Stimulated activated CD8-positive, alpha-beta memory T cell treated with anti-CD3 and anti-CD28 coated beads, Interleukin-12 subunit alpha, Interleukin-12 subunit beta, amount 100 ng/mL, for 4 hours (primary cell): ENCODE results near the gene LRG1.
"Not testable (repeated sequence)": the region's sequence is repeated elsewhere in the genome, so short reads cannot be mapped to it uniquely, and the experiment has no call there.

ENCODE experiments used
- DNase-seq: peaks from one replicate; pipeline ENCODE4 v3.0.0-alpha.2; 2020; ENCODE audit warnings: low read depth

LRG1 gene

DNA sequence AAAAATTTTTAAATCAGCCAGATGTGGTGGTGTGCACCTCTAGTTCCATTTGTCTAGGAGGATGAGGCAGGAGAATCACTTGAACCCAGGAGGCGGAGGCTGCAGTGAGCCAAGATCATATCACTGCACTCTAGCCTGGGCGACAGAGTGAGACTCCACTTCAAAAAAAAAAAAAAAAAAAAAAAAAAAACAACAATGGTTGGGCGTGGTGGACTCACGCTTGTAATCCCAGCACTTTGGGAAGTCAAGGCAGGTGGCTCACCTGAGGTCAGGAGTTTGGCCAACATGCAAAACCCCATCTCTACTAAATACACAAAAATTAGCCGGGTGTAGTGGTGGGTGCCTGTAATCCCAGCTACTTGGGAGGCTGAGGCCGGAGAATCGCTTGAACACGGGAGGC, 12.5 kb downstream of the LRG1 start:
- DNase-seq, result not testable (repeated sequence)

DNA sequence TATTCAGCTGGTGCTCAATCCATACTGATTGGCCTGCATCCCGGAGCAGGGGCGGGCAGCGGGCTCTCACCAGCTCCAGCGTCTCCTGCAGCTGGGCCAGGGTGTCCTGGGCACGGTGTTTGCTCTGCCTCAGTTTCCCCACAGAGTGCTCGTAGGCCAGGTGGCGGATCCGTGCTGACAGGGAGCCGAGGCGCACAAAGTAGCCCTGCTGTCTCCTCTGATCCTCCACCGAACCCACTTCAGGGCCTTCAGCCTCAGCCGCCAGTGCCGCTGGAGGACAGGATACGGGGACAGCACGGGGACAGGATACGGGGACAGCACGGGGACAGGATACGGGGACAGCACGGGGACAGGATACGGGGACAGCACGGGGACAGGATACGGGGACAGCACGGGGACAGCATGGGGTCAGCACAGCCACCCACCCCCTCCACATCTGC, 14.3 kb downstream of the LRG1 start:
- DNase-seq, result no peak

DNA sequence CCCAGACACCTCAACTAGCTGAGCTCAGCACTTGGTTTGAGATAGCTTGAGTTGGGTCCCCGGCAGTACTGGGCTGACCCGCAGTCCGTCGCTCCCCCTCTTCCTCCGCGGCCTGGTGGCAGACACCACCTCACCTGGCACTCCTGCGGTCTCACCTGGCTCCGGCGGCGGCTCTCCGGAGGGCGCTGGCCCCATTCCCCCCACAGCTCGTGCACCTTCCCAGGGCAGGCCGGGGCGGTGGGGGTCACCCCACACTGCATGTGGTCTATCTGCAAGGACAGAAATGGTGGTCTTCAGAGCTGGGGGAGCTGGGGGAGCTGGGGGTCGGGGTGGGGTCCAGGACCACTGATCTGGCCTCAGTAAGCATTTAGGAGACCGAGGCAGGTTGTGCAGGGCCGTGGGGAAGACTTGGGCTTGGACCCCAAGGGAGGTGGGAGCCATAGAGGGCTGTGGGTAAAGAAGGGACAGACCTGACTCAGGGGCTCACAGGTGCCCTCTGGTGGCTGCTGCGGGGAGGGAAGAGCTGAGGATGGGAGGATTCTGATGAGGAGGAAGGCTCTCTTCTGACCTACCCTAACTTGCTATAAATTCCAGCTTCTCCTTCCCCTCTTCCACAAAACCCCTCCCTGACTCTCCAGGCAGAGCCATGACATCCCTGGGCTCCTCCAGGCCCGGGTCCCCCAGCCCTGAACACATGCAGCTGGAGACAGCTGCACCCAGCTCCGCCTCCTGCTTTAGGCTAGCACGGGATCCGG, 14.9 kb downstream of the LRG1 start:
- DNase-seq, result peak; percentile 11

DNA sequence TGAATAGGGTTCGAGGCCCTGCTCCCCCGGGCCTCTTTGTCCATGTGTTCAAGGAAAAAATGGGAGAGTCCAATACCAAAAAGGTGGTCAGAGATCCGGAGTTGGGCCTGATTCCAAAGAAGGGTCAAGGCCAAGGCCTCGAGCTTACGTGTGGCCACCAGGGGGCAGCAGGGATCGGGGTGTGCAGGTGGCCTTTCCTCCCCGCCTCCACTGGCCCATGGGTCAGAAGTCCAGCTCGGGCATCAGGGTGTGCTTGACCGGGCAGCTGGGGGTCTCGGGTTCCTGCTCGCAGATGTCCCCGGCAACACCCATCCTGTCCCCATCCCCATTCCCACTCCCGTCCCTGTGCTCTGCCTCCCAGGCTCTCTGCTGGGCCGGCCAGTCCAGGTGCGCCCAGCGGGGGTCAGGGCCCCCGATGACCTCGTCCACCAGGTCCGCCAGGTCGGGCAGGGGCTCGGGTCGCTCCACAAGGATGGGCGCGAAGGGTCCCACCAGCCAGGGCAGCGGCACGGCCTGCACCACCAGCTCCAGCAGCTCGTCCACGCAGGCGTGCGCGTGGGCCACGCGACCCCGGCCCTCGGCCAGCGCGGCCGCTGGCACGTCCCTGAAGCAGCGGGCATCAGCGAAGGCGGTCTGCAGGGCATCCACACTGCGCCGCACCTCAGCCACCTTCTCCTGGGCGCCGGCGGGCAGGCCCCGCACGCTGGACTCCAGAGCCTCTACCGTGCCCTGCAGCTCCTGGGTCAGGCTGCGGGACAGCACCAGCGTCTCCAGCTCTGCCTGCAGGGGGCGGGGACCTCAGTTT, 16.3 kb downstream of the LRG1 start:
- no peak for DNase-seq

DNA sequence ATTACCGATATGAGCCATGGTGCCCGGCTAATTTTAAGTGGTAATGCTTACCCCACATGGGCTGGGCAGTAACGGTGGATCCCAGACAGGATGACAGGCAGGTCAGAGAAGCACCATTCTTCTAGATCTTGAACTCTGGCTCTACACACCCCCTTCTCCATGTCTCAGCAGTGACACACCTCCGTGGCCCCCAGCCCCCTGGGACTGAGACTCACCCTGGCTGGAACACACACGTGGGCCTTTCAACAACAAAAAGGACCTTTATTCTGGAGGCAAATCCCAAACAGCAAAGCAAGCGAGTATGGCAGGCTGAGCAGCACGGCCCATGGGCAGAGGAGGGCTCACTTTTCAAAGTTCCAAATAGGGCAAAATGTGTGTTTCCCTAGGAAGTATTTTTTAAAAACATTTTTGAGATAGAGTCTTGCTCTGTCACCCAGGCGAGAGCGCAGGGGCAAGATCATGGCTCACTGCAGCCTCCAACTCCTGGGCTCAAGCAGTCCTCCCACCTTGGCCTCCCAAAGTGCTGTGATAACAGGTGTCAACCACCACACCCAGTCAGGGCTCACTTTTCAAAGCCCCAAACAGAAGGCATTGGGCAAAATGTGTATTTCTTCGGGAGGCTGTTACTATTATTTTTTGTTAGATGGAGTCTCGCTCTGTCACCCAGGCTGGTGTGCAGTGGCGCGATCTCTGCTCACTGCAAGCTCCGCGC, 17.4 kb downstream of the LRG1 start:
- DNase-seq, result no peak

DNA sequence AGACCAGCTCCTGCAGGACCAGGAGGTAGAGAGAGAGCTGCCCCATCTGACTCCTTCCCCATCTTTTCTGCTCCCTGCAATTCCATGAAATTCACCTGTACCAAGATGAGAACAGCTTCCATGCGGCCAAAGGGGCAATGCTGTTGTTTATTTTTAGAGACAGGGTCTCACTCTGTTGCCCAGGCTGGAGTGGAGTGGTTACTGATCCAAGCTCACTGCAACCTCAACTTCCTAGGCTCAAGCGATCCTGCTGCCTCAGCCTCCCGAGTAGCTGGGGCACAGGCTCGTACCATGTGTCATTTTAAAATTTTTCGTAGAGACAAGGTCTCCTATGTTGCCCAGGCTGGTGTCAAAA, 18.0 kb downstream of the LRG1 start:
- no peak for DNase-seq

DNA sequence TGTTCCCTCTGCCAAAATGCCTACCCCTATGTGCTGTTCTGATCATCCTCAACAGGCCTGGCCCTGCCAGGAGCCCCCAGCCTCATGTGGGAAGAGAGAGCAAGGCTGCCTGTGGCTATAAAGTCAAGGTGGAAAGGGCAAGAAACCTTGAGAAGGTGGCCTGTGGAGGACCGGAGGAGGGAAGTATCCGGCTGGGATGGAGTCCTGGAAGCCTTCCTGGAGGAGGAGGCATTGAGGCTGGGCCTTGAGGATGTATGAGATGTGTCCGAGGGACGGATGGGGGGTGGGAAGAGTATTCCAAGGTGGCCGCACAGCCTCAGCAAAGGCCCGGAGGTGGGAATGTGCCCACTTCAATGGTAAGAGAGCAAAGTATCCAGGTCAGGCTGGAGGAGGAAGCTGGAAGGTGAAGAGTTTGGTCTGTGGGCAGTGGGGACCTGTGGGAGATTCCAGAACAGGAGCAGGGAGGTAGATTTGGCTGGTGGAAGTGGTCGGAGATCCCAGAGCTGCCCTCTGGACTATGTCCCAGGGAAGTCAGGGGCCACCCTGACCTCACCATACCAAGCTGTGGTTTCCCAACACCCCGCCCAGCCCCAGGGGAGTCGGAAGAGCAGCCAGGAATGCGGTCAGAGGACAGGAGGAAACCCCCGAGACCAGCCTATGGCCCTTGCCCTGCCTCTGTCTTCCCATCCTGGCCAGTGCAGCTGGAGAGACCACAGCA, 18.5 kb downstream of the LRG1 start:
- DNase-seq, result no peak

DNA sequence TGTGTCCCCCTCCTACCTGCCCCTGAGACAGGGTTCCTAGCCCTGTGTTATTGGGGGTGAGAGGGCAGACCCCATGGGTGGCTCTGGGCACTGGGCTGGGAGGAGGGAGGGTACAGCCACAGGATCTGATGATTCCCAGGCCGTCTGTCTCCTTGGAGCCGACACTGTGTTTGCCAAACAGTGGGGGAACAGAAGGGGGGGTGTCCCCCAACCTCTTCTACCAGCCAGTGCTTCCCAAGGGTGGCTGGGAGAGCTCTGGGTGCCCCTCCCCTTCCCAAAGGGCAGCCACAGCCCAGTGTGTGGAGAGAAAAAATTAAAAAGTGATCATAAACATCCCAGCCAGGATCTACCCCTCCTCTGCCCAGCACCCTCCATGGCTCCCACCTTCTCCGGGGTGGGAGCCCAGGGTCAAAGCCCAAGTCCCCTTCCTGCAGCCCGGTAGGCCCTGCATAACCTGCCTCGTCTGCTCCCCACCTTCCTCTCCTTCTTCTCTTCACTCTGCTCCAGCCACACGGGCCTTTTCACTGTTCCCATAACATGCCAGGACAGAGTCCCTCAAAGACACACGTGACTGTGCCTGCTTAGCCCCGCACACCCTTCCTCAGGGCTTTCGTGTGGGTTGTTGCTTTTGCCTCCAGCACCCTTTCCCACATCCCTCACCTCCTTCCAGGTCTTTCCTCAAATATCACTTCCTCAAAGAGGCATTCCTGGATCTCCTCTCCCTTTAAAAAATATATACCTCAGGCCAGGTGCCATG, 20.1 kb downstream of the LRG1 start:
- DNase-seq, result no peak

DNA sequence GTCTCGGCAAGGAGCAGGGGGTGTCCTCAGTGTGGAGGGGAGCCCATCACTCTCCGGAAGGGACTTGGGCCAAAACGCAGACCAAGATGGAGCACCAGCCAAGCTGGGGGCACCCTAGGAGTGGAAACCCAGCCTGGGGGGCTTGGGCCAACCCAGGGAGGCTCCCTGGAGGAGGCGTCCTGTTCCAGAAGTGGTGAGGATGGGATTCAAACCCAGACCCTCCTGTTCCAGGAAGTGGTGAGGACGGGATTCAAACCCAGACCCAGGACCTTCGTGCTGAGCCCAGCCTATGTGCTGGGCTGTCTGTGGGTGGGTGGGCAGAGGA, 20.7 kb downstream of the LRG1 start:
- DNase-seq, result no peak

DNA sequence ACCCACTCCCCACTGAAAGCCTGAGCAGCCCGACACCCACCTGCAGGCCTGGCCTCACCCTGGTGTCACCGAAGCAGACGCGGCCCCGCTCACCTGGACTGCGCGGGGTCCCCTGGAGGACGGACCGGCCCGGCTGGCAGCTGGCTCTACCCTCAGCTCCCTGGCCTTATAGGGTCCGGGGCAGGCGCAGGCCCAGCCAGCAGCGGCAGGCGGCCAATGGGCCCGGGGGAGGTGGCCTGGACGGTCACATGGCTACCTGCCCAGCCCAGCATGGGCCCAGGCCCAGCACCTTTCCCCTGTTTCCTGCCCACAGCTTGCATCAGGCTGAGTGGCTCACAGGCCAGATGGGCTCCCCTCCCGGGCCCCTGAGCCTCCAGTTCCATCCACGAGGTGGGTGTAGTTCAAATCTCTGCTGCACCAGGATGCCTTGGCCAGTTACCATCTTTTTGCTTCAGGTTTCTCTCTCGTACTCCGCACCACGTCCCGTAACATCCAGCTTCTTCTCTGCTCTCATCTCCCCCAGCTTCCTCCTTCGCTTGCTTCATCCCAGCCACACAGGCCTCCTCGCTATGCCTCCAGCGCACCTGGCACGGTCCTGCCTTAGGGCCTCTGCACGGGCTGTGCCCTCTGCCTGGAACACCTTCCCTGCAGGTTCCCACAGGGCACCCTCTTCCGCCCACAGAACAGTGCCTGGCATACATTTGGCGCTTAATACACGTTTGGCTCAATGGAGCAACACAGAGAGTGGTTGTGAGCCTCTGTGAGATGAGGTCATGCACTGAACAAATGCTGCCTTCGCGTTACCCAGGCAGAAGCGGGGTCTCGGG, 21.3 kb downstream of the LRG1 start, which contains the start of gene PLIN4:
Gene PLIN4, minus strand, starts transcription at position 142 of the 827 bp plus-strand sequence. CDS start 214 bp downstream, outside the sequence.
- DNase-seq, result no peak

DNA sequence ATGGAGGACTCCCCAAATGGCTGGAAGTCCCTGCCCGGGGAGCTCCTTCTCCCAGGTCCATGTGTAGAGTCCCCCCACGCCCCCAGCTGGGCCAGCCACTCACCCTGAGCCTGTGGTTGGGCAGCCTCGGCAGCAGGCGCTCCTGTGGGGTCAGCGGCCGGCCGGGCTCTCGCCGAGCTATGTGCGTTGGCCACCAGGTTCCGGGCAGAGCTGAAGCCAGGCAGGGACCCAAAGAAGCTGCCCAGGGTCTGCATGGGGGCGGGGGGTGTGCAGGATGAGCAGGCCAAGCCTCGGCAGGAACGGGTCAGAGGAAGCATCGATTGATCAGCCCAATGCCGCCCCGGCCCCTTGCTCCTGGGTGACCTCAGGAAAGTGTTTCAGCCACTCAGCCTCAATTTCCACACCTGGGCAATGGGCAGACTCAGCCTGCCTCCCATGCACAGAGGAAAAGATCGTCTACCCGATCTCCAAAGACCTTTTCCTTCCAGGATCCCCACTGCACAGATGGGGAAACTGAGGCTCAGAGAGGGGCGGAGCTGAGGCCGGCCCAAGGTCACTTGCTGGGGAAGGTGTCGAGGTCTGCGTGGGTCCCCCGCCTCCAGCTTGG, 22.3 kb downstream of the LRG1 start:
- no peak for DNase-seq

DNA sequence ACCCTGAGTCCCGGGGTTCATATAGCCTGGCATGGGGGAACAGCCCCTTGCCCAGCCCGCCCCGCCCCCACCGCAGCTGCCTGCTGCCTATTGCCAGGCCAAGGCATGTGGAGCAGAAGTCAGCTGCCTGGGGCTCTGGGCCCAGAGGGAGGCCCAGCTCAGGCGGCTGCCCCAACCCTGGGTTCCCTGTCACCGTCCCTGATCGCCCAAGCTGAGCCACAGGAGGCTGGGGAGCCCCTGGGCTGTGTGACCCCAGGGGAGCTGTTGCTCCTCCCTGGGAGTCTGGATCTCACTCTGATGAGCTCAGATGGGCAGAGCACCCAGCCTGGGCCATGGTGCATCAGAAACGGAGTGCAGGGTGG, 22.9 kb downstream of the LRG1 start:
- DNase-seq, result no peak

DNA sequence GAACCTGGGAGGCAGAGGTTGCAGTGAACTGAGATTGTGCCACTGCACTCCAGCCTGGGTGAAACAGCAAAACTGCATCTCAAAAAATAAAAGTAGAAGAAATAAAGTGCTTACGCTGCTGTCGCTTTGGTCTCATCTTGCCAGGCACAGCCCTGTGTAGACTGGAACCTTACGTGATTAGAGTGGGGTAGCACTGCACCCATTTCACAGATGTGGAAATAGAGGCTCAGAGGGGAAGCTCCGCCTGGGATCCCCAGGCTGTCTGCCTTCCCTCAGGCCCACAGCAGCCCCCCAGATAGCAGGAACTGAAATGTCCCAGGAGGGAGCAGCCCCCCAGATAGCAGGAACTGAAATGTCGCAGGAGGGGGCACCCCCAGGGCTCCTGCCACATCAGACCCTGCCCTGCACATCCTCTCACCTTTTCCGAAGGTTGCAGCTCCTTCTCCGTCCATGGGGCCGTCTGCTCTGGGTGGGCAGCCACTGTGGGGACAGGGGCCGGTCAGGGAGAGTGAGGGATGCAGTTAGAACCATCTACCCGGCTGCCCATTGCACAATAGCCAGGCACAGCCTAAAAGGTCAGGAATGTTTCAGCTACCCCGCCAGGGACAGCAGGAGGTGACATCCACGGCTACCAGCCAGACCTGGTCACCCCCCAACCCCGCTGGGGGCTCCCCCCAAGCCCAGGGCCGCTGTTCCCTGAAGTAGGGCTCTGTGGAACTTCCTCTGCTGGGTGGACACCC, 23.5 kb downstream of the LRG1 start:
- DNase-seq, result no peak

DNA sequence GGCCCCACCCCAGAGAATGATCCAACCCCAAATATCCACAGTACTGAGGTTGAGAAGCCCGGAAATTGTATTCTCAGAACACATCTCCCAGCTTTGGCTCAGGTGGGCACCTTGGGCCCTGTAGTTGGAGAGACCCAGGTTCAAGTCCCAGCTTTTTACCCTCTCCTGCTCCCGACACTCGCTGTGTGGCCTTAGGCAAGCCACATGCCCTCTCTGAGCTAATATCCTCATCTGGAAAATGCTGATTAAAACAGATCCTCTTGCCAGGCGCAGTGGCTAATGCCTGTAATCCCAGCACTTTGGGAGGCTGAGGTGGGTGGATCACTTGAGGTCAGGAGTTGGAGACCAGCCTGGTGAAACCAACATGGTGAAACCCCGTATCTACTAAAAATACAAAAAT, 24.1 kb downstream of the LRG1 start:
- no peak for DNase-seq

DNA sequence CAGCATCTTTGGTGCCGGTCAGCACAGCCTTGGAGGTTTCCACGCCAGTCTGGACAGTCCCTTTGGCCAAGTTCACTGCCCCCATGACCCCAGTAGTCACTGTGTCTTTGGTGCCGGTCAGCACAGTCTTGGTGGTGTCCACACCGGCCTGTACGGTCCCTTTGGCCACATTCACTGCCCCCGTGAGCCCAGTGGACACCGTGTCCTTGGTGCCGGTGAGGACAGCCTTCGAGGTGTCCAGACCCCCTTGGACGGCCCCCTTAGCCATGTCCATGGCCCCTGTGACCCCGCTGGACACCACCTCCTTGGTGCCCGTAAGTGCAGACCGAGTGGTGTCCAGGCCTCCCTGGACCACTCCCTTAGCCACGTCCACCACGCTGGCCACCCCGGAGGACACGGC, 26.6 kb downstream of the LRG1 start:
- DNase-seq, result no peak

DNA sequence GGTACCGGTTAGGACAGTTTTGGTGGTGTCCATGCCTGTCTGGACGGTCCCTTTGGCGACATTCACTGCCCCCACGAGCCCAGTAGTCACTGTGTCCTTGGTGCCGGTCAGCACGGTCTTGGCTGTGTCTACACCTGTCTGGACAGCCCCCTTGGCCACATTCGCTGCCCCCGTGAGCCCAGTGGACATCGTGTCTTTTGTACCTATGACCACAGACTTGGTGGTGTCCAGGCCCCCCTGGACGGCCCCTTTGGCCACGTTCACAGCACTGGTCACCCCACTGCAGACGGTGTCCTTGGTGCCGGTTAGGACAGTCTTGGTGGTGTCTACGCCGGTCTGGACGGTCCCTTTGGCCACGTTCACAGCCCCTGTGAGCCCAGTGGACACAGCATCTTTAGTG, 27.8 kb downstream of the LRG1 start:
- DNase-seq, result no peak

DNA sequence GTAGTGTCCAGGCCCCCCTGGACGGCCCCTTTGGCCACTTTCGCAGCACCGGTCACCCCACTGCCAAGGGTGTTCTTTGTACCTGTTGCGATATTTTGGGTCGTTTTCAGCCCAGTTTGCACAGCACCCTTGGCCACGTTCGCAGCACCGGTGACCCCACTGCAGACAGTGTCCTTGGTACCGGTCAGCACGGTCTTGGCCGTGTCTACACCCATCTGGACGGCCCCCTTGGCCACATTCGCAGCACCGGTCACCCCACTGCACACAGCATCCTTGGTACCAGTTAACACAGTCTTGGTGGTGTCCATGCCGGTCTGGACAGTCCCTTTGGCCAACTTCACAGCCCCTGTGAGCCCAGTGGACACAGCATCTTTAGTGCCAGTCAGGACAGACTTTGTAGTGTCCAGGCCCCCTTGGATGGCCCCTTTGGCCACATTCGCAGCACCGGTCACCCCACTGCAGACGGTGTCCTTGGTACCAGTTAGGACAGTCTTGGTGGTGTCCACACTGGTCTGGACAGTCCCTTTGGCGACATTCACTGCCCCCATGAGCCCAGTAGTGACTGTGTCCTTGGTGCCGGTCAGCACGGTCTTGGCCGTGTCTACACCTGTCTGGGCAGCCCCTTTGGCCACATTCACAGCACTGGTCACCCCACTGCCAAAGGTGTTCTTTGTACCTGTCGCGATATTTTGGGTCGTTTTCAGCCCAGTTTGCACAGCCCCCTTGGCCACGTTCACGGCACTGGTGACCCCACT, 28.4 kb downstream of the LRG1 start:
- DNase-seq, result no peak

DNA sequence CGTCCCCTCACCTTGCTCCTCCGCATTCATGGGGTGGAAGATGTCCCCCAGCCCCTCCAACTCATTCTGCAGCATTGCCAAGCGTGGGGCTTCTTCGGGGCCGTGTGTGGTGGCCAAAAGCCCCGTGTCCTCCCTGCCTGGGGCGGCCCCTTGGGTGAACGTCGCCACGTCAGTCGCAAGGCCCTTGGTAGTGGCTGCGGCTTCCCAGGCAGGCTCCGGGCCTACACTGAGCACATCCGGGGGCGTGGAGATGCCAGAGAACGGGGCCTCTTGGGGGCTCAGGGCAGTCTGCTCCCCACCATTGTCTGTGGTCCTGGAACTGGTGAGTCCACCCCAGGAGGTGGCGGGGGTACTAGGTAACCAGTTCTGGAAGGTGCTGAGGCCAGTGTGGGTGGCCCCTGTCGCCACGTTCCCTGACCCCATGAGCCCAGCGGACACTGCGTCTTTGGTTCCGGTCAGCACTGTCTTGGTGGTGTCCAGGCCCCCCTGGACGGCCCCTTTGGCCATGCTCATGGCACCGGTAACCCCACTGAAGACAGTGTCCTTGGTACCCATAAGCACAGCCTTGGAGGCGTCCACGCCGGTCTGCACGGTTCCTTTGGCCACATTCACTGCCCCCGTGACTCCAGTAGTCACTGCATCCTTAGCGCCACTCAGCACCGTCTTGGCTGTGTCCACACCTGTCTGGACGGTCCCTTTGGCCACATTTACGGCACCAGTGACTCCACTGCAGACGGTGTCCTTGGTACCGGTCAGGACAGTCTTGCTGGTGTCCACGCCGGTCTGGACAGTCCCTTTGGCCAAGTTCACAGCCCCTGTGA, 29.2 kb downstream of the LRG1 start:
- DNase-seq, result no peak
